H9 (cell line): ENCODE measurements around the gene CWC27. TPM values are rescaled to one million over a fixed set of nuclear protein-coding genes. Genes with fewer than 3 reads are reported as not detected.
A peak's percentile ranks its signal among the peaks of the same experiment; 100 is the strongest.

Experiments used
- DNase-seq: peaks from one replicate; pipeline ENCODE4 v3.0.0-alpha.2; 2017
- H2AFZ ChIP-seq: one replicate; pipeline ENCODE4 v1.6.1; 2013; ENCODE audit warnings: mild to moderate bottlenecking, low read length, control low read depth, moderate library complexity
- H2AK5ac ChIP-seq: 2 replicates; pipeline ENCODE4 v1.6.1; 2013; ENCODE audit warnings: low read length, control low read depth, mixed read lengths; ENCODE audit not compliant: insufficient read length
- H2BK120ac ChIP-seq: one replicate; pipeline ENCODE4 v1.6.1; 2013; ENCODE audit warnings: low read depth, mild to moderate bottlenecking, low read length, control low read depth, inconsistent platforms; ENCODE audit not compliant: poor library complexity, severe bottlenecking
- H2BK12ac ChIP-seq: 2 replicates; pipeline ENCODE4 v1.6.1; 2013; ENCODE audit warnings: low read length, control low read depth, mixed read lengths, low read depth; ENCODE audit not compliant: insufficient read length
- H2BK15ac ChIP-seq: 2 replicates; pipeline ENCODE4 v1.6.1; 2013; ENCODE audit warnings: low read depth, low read length, control low read depth
- H2BK20ac ChIP-seq: one replicate; pipeline ENCODE4 v1.6.1; 2013; ENCODE audit warnings: low read depth, mild to moderate bottlenecking, low read length, control low read depth, inconsistent platforms; ENCODE audit not compliant: poor library complexity, severe bottlenecking
- H2BK5ac ChIP-seq: 2 replicates; pipeline ENCODE4 v1.6.1; 2013; ENCODE audit warnings: low read length, control low read depth, mixed read lengths; ENCODE audit not compliant: insufficient read length
- H3K14ac ChIP-seq: 2 replicates; pipeline ENCODE4 v1.6.1; 2013; ENCODE audit warnings: low read length, control low read depth; ENCODE audit not compliant: insufficient read depth
- H3K18ac ChIP-seq: 2 replicates; pipeline ENCODE4 v1.6.1; 2013; ENCODE audit warnings: low read depth, mild to moderate bottlenecking, mixed read lengths, low read length, control low read depth; ENCODE audit not compliant: insufficient read length
- H3K23ac ChIP-seq: 2 replicates; pipeline ENCODE4 v1.6.1; 2013; ENCODE audit warnings: low read length, control low read depth, mixed read lengths, low read depth; ENCODE audit not compliant: insufficient read length
- H3K23me2 ChIP-seq: 2 replicates; pipeline ENCODE4 v1.6.1; 2013; ENCODE audit warnings: low read depth, mild to moderate bottlenecking, mixed read lengths, low read length, control low read depth; ENCODE audit not compliant: insufficient read length, poor library complexity, severe bottlenecking
- H3K27ac ChIP-seq: 2 replicates; pipeline ENCODE4 v1.5.1; 2013; ENCODE audit warnings: low read length, control low read depth, mixed read lengths, low read depth; ENCODE audit not compliant: insufficient read length
- H3K27me3 ChIP-seq: 2 replicates; pipeline ENCODE4 v1.6.1; 2013; ENCODE audit warnings: low read length, control low read depth, inconsistent platforms; ENCODE audit not compliant: insufficient read depth
- H3K4ac ChIP-seq: 2 replicates; pipeline ENCODE4 v1.6.1; 2013; ENCODE audit warnings: low read depth, mild to moderate bottlenecking, control low read depth, inconsistent platforms, low read length, moderate library complexity
- H3K4me1 ChIP-seq: 2 replicates; pipeline ENCODE4 v1.6.1; 2013; ENCODE audit warnings: low read length, control low read depth, inconsistent platforms; ENCODE audit not compliant: insufficient read depth
- H3K4me2 ChIP-seq: 2 replicates; pipeline ENCODE4 v1.6.1; 2013; ENCODE audit warnings: low read length, control low read depth, mixed read lengths; ENCODE audit not compliant: insufficient read length, insufficient read depth
- H3K56ac ChIP-seq: 2 replicates; pipeline ENCODE4 v1.6.1; 2013; ENCODE audit warnings: low read depth, mild to moderate bottlenecking, mixed read lengths, low read length, control low read depth; ENCODE audit not compliant: insufficient read length
- H3K79me1 ChIP-seq: 2 replicates; pipeline ENCODE4 v1.6.1; 2013; ENCODE audit warnings: low read depth, mild to moderate bottlenecking, moderate library complexity, low read length, control low read depth, inconsistent platforms; ENCODE audit not compliant: insufficient read depth, poor library complexity, severe bottlenecking
- H3K79me2 ChIP-seq: 2 replicates; pipeline ENCODE4 v1.6.1; 2013; ENCODE audit warnings: low read length, control low read depth, inconsistent platforms; ENCODE audit not compliant: insufficient read depth
- H3K9ac ChIP-seq: 2 replicates; pipeline ENCODE4 v1.6.1; 2013; ENCODE audit warnings: low read length, control low read depth, mixed read lengths; ENCODE audit not compliant: insufficient read length; ENCODE audit errors: extremely low read depth
- H3K9me3 ChIP-seq: one replicate; pipeline ENCODE4 v1.6.1; 2013; ENCODE audit warnings: low read depth, low read length, inconsistent platforms; ENCODE audit not compliant: control insufficient read depth
- H3T11ph ChIP-seq: one replicate; pipeline ENCODE4 v1.6.1; 2013; ENCODE audit warnings: mild to moderate bottlenecking, low read length, control low read depth, inconsistent platforms
- H4K20me1 ChIP-seq: one replicate; pipeline ENCODE4 v1.6.1; 2013; ENCODE audit not compliant: control insufficient read depth, insufficient read length, insufficient read depth
- H4K5ac ChIP-seq: 2 replicates; pipeline ENCODE4 v1.6.1; 2013; ENCODE audit warnings: low read depth, mild to moderate bottlenecking, mixed read lengths, low read length, control low read depth; ENCODE audit not compliant: insufficient read length
- H4K8ac ChIP-seq: replicated peaks from 2 replicates; pipeline ENCODE4 v1.6.1; 2013; ENCODE audit warnings: low read length, control low read depth, mixed read lengths, low read depth; ENCODE audit not compliant: insufficient read length
- H4K91ac ChIP-seq: 2 replicates; pipeline ENCODE4 v1.6.1; 2013; ENCODE audit warnings: low read depth, mild to moderate bottlenecking, moderate library complexity, mixed read lengths, low read length, control low read depth; ENCODE audit not compliant: insufficient read length
- H3K27ac Mint-ChIP-seq, 3 experiments: 2 replicates in 2 of 3; 3 replicates in 1 of 3; pipeline ENCODE4 v1.8.0; 2020 to 2021; ENCODE audit warnings: mixed read lengths in 3 of 3, mild to moderate bottlenecking in 1 of 3, moderate library complexity in 1 of 3
- H3K27me3 Mint-ChIP-seq: 2 replicates; pipeline ENCODE4 v1.8.0; 2021; ENCODE audit warnings: low read depth, mild to moderate bottlenecking, moderate library complexity, mixed read lengths
- H3K36me3 Mint-ChIP-seq, 3 experiments: 2 replicates in 2 of 3; 3 replicates in 1 of 3; pipeline ENCODE4 v1.8.0; 2020 to 2021; ENCODE audit warnings: low read depth in 3 of 3, mixed read lengths in 3 of 3; ENCODE audit not compliant: insufficient read depth in 1 of 3
- H3K4me1 Mint-ChIP-seq, 2 experiments: 2 replicates each; pipeline ENCODE4 v1.8.0; 2020; ENCODE audit warnings: mixed read lengths in 2 of 2
- H3K4me3 Mint-ChIP-seq, 2 experiments: 2 replicates in 1 of 2; 3 replicates in 1 of 2; pipeline ENCODE4 v1.8.0; 2020 to 2021; ENCODE audit warnings: mild to moderate bottlenecking in 2 of 2, mixed read lengths in 2 of 2, moderate library complexity in 1 of 2
- H3K9me3 Mint-ChIP-seq, 2 experiments: 2 replicates in 1 of 2; 3 replicates in 1 of 2; pipeline ENCODE4 v1.8.0; 2020; ENCODE audit warnings: mild to moderate bottlenecking in 2 of 2, mixed read lengths in 2 of 2, moderate library complexity in 1 of 2
- WGBS: extraction: QIAGEN DNeasy Blood & Tissue Kit; methylation state at CpG from one replicate; pipeline ENCODE4 v1.1.7; 2013; ENCODE audit warnings: missing lambda C conversion rate, low lambda C conversion rate, mixed read lengths; ENCODE audit not compliant: insufficient read length; ENCODE audit errors: extremely low coverage; 5-methylcytosine and 5-hydroxymethylcytosine counted together
- total RNA-seq: library from RNA; stranded (reverse); gene quantifications from 2 replicates; pipeline ENCODE4 v1.2.1, GENCODE V29; 2021
- TF ChIP-seq, protein P1 (sequence below): fragments of 200-600 bp; sonication (generic); conservative IDR thresholded peaks from 3 replicates; pipeline ENCODE4 v1.8.0; 2021; ENCODE audit warnings: antibody characterized with exemption, mild to moderate bottlenecking

Gene CWC27
- total RNA-seq, 1 experiment from 2014 or later = 41.9 TPM

- WGBS = 100% methylated on average over 2 of the region's 2 CpGs
- Histone ChIP-seq H2BK15ac (no peak overlapping the region), H3K79me1 (peaks cover 10% of the 10 kb centered on the region), H3T11ph (no peak overlapping the region), H3K9ac (no peak overlapping the region), H2AK5ac (no peak overlapping the region), H3K27ac (no peak overlapping the region), H3K9me3 (no peaks in the 10 kb centered on the region), H2BK120ac (no peak overlapping the region), H2BK20ac (no peak overlapping the region), H3K23ac (no peak overlapping the region), H3K79me2 (peaks cover 22% of the 10 kb centered on the region; the same call in 1 of the 2 replicates), H4K8ac (no peak overlapping the region), H2BK12ac (no peak overlapping the region), H2AFZ (no peak overlapping the region), H3K4me2 (peak overlapping the region; percentile 93), H3K27me3 (no peaks in the 10 kb centered on the region), H3K14ac (no peak overlapping the region), H3K18ac (no peak overlapping the region), H3K56ac (no peak overlapping the region), H2BK5ac (no peak overlapping the region), H3K4ac (no peak overlapping the region), H4K5ac (no peak overlapping the region), H3K23me2 (peaks cover 4% of the 10 kb centered on the region), H4K91ac (no peak overlapping the region), H3K4me1 (no peaks in the 10 kb centered on the region), H4K20me1 (no peaks in the 10 kb centered on the region)
- H3K4me1 Mint-ChIP-seq = peaks cover 22 to 27% of the 10 kb centered on the region in 2 experiments
- no peaks in the 10 kb centered on the region; a peak in 1 of 5 replicates for H3K9me3 Mint-ChIP-seq
- peaks cover 7 to 29% (median 26%) of the 10 kb centered on the region in 3 experiments; a peak in 5 of 7 replicates for H3K36me3 Mint-ChIP-seq
- H3K27ac Mint-ChIP-seq = no peak overlapping the region
- peak overlapping the region; percentile 100 for H3K4me3 Mint-ChIP-seq
- no peaks in the 10 kb centered on the region for H3K27me3 Mint-ChIP-seq
- DNase-seq = no peak
- TF ChIP-seq, protein P1, sequence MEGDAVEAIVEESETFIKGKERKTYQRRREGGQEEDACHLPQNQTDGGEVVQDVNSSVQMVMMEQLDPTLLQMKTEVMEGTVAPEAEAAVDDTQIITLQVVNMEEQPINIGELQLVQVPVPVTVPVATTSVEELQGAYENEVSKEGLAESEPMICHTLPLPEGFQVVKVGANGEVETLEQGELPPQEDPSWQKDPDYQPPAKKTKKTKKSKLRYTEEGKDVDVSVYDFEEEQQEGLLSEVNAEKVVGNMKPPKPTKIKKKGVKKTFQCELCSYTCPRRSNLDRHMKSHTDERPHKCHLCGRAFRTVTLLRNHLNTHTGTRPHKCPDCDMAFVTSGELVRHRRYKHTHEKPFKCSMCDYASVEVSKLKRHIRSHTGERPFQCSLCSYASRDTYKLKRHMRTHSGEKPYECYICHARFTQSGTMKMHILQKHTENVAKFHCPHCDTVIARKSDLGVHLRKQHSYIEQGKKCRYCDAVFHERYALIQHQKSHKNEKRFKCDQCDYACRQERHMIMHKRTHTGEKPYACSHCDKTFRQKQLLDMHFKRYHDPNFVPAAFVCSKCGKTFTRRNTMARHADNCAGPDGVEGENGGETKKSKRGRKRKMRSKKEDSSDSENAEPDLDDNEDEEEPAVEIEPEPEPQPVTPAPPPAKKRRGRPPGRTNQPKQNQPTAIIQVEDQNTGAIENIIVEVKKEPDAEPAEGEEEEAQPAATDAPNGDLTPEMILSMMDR = no peak
Observed at GRCh38 chr5:64766941-64767340, 1.8 kb upstream of the CWC27 start.
